GM21528 (cell line): ENCODE data around the gene PRKCG.
A peak's percentile ranks its signal among the peaks of the same experiment; 100 is the strongest.
"Not testable (repeated sequence)": the region's sequence is repeated elsewhere in the genome, so short reads cannot be mapped to it uniquely, and the experiment has no call there.

Experiments used
- ATAC-seq: cut with Tn5 transposase; IDR thresholded peaks from one replicate; pipeline ENCODE4 v1.9.1; 2021; ENCODE audit warnings: mild to moderate bottlenecking, moderate library complexity; ENCODE audit not compliant: unreplicated experiment, low FRiP score

The PRKCG gene

DNA sequence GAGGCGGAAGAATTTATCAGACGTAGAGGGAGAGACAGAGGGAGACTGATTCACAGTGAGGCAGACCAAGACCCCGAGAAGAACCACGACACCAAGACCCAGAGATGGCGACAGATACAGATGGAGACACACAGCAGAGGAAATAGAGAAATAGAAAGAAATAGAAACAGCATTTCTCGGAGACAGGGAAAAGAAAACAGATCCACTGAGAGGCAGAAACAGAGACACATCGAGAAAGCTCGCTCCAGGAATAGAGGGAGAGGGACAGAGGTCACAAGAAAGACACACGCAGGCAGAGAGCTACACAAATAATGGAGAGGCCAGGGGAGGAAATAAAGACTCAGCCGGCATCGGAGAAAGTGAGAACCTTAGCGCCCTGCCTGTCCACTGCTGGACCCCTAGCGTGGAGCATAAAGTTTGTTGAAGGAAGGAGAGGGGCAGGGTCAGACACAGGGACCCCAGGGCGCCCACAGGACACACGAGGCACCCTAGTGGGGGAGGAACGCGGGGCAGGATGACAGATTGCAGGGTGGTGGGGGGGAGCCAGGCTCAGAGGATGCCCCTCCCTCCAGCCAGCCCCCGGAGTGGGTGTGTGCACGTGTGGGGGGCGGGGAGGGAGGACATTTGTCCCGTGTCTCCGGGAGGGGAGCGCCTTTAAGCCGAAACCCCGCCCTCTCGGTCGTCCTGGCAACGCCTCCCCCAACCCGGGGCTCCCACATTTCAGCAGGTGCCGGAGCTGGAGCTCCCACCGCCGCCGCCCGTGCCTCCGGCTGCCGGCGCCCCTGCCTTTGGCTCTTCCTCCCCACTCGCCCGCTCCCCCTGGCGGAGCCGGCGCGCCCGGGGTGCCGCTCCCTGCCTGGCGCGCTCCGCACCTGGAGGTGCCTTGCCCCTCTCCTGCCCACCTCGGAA lies at the start of gene PRKCG:
Gene PRKCG (plus strand): TSS at position 716 of the 909 bp plus-strand sequence. CDS start 298 bp downstream, outside the sequence.
- ATAC-seq, result no peak

- ATAC-seq, result not testable (repeated sequence)
These were observed 49.1 kb upstream of the PRKCG start for GRCh38 chr19:53832861-53833260.

- not testable (repeated sequence) for ATAC-seq
These were observed 43.6 kb upstream of the PRKCG start for GRCh38 chr19:53838446-53838845.

DNA sequence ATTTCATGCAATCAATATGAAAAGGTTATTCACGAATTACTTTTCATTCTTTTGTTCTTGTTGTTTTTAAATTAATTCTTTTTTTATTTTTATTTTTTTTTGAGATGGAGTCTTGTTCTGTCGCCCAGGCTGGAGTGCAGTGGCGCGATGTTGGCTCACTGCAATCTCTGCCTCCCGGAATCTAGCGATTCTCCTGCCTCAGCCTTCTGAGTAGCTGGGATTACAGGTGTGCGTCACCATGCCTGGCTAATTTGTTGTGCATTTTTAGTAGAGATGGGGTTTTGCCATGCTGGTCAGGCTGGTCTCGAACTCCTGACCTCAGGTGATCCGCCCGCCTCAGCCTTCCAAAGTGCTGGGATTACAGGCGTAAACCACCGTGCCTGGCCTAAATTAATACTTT lies 41.8 kb upstream of the PRKCG start:
- ATAC-seq, result not testable (repeated sequence)

GRCh38 chr19:53840914-53841313 lies 41.1 kb upstream of the PRKCG start:
- not testable (repeated sequence) for ATAC-seq

GRCh38 chr19:53844849-53845246 lies 37.1 kb upstream of the PRKCG start:
- ATAC-seq, result no peak

DNA sequence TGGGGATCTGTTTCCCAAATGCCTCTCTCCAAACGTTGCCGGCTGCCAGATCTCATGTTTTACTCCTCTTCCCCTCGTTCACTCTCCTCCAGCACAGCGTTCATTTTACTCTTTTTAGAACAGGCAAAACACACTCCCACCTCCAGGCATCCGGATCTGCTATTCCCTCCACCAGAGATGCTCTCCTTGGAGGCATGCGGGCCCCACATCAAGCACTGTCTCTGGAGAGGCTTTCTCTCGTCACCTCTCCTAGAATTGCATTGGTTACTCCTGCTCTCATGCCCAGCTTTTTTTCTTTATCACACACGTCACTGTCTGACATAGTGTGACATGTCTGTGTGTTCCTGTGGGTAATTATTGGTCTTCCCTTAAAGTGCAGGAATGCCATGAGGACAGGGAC lies 34.4 kb upstream of the PRKCG start:
- no peak for ATAC-seq

GRCh38 chr19:53849237-53849676 lies 32.7 kb upstream of the PRKCG start:
- no peak for ATAC-seq

- no peak for ATAC-seq
These were observed 28.3 kb upstream of the PRKCG start for GRCh38 chr19:53853707-53854106.

DNA sequence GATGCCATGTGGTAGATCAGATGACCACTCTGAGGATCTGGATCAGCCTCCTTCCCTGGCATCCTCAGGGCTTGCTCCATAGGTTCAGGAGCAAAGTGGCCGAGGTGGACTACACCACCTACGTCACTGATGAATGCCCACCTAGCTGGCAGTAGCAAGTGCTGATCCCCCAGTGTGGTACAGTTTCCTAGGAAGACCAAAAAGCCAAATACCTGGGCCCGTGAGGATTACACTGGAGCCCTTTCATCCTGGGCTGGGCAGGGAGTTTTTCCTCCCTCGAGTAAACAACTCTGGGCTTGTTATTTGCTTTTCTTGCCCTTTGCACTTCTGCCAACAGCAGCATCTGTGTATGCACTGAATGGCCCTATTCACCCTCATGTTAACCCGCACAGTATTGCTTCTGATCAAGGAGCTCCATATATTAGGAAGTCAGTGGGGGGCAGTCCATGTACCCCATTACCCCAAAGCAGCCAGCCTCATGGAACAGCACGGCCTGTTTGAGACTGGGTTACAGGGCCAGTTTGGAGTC lies 17.6 kb upstream of the PRKCG start:
- no peak for ATAC-seq

- ATAC-seq, result no peak
These were observed 16.5 kb upstream of the PRKCG start for GRCh38 chr19:53865523-53865917.

- ATAC-seq, result no peak
These were observed 15.8 kb upstream of the PRKCG start for GRCh38 chr19:53865918-53866864.

DNA sequence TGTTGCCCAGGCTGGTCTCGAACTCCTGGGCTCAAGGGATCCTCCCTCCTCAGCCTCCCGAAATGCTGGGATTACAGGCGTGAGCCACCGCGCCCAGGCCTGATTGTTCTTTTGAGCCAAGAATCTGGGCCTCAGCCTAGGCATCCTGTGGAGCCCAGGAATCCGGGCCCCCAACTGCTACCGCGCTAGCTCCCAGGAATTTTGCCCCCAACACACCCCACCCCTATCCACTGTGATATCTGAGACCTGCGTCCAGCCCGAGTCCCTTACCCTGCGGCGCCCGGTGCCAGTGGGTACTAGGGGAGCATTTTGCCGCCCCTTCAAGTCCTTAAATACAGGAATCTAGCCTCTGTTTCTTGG lies 15.2 kb upstream of the PRKCG start:
- ATAC-seq, result no peak

DNA sequence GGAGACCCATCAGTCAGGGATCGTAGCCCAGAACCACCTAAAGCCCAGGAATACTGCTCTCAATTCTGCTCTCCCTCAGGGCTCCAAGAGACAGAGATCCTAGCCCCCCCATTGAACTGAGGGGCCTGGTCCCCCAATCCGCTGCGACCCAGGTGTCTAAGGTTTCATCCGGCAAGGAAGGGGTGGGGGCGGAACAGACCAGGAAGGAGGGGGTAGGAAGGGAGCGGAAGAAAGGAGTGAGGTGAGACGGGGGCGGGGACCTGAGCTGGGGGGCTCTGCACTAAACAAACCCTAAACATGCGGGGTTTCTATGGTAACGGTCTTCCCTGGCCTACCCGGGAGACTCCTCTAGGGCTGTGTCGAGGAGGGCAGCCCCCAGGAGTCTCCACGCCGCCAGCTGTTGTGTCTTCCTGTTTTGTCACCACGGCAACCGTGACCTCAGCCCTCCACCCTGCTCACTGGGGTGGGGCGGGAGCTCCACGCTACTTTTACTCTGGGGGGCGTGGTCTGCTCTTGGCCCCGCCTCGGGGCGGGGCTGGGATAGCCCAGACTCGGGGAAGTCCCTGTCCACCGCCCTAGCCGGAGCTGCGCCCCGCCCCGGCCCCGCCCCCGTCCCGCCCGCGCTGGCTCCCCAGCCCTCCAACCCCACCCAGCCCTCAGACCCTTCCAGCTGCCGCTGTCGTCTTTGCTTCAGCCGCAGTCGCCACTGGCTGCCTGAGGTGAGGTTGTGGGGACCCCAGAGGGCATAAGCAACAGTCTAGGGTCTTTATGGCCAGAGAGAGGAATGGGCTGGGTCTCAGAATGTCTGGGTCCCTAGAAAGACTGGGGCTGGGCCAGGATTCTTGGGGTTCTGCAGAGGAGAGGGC lies 14.5 kb upstream of the PRKCG start, which contains the start of gene MYADM:
Gene MYADM (plus strand): TSS at position 659 of the 866 bp plus-strand sequence. CDS start 5,647 bp downstream, outside the sequence.
- peak; percentile 63 for ATAC-seq

GRCh38 chr19:53868091-53868891 lies 13.7 kb upstream of the PRKCG start:
- ATAC-seq, result peak; percentile 1

- peak; percentile 50 for ATAC-seq
These were observed 12.8 kb upstream of the PRKCG start for GRCh38 chr19:53868892-53869804.

DNA sequence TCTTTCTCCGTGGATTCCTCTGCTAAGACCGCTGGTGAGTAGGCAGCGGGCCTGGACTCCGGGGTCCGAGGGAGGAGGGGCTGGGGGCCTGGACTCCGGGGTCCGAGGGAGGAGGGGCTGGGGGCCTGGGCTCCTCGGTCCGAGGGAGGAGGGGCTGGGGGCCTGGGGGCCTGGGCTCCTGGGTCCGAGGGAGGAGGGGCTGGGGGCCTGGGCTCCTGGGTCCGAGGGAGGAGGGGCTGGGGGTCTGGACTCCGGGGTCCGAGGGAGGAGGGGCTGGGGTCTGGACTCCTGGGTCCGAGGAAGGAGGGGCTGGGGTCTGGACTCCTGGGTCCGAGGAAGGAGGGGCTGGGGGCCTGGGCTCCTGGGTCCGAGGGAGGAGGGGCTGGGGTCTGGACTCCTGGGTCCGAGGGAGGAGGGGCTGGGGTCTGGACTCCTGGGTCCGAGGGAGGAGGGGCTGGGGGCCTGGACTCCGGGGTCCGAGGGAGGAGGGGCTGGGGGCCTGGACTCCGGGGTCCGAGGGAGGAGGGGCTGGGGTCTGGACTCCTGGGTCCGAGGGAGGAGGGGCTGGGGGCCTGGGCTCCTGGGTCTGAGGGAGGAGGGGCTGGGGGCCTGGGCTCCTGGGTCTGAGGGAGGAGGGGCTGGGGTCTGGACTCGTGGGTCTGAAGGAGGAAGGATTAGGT lies 12.1 kb upstream of the PRKCG start:
- not testable (repeated sequence) for ATAC-seq
